Stimulated activated CD8-positive, alpha-beta memory T cell treated with anti-CD3 and anti-CD28 coated beads, Interleukin-2, amount 100 ng/mL, for 48 hours (primary cell): ENCODE measurements around the gene SORCS1.

ENCODE experiments used
- DNase-seq, 2 donors: peaks; one replicate each; pipeline ENCODE4 v3.0.0-alpha.2; 2020; ENCODE audit warnings: low read depth in 2 of 2

SORCS1 gene

DNA sequence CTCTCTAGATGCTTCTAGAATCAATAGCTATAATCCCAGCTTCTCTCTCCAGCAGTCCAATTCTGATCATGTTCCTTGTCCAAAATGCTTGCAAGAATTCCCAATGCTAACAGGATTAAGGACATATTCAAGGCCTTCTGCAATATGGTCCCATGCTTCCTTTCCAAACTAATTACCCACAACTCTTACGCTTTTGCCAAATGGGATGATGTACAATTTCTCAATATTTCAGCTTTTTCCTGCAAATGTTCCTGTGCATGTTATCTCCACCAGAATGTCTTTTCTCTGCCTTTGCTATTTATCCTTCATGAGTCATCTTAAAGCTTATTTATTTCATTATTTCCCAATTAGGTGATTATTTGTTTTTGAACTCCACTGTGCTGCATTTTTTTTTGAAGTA lies 556.4 kb downstream of the SORCS1 start:
- no peak for DNase-seq

DNA sequence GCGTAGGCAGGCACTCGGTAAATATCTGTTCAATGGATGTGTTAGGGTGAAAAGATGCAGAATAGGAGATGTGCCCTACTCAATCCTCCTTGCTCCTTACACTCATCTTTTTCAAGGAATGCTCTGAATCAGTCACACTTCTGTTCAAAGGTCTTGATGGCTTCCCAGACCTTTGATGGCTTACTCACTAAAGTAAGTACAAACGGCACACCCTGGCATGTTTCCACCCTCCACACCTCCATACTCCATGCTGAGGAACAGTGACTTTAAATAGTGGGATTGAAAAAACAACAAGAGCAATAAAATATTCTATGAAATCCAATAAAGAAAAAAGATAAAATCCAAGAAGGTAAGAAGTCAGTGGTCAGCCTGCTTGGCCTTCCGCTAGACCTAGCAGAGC lies 569.2 kb downstream of the SORCS1 start:
- DNase-seq = no peak

DNA sequence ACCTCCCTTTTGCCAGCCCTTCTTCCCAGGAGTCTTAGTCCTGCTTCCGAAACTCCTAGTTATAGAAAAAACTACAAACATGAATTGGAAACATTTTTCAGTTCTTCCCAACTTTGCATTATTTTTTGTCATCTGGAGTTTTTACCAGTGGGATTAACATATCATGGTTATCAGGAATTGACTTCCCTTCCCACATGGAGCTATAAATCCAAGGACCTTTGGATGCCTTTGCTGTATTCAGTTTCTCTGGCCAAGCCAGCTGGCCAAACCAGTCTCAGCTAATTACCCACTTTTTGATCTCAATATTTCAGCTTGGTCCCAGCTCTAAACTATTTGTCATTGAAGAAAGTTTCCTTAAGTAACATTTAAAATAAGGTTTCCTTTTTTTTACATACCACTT lies 570.6 kb downstream of the SORCS1 start:
- DNase-seq = no peak

DNA sequence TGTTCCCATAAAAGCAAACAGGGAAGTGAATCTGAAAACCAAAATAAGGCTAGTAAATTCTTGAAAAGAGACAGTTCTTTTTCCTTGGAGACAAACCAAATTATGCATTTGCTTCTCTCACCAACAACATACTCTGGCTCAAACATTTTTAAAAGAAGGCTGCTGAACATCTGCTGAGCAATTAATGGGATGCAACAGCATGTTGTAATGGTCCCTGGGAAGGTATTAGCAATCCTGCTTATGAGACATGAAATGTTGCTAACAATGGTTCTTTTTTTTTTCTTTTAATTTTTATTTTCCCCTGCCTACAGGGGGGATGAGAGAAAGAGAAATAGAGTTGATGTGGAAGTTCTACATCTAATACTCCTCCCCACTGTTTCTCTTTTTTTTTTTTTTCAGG lies 572.1 kb downstream of the SORCS1 start:
- no peak for DNase-seq

DNA sequence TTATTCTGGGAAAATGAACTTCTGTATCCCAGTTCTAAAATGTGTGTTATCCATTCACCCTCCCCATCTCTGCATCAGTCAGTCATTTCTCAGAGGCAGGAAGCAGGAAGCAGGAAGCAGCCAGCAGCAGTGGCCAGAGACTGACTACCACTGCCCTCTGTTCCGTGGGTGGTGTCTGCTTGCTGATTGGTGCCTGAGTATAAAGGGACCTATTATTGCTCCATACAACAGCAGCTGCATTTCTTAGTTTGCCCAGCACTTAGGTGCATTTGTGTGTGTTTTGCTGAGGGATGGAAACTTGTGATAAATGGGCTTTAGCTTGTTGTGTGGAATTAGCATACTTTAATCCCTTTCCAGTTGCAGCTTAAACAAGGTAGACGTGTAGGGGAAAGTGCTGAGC lies 582.2 kb downstream of the SORCS1 start:
- no peak for DNase-seq

DNA sequence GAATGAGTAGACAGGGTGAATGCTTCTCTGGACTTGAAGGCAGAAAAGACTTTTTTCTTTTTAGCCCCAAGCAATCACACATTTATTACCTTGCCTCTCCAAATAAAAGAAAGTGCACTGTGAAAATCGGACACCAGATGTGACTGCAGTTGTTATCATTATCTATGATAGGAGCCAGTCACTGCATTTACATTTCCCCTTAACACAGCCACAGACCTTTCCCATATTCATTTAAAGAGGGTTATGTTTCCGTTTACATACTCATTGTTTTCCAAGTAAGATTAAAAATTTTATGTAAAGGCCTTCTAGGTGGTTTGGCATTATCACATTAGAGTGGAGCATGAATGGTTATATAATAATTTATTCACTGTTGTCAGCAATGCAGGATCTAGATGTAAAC lies 586.8 kb downstream of the SORCS1 start:
- DNase-seq = no peak

DNA sequence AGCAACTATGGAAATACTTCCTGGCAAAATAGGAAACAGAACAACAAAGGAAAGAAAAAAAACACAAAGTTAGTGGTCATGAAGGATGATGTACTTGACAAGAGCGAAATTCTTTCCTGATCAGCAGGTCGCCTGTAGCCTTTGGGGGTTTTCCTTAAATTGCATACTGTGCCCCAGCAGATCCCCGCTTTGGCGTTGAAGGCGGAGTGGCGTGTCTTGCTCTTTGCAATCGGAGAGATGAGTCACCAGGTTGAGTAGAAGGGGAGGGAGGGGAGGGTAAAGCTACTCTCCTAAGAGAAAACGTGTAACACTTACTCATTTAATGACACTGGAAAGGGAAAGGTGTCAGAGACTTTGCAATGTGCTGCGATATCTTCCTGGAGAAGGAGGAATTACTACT lies 587.2 kb downstream of the SORCS1 start:
- DNase-seq = no peak

DNA sequence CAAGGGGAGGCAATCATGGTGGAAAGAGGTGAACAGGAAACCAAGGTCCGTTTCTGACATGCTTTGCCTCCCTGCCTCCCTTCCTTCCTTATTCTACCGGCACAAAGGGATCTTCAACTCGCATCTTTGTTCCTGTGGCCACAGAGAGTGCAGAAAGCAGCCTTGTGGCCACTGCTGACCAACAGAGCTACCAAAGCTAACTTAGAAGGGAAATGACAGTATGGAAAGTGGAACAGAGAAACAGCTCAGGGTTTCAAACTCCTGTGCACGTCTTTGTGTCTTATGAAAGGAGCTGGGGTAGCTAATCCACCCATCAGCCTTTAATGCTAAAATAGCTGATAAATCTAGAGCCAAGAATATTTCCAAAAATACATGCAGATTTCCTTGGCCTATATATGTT lies 588.0 kb downstream of the SORCS1 start:
- DNase-seq = no peak

DNA sequence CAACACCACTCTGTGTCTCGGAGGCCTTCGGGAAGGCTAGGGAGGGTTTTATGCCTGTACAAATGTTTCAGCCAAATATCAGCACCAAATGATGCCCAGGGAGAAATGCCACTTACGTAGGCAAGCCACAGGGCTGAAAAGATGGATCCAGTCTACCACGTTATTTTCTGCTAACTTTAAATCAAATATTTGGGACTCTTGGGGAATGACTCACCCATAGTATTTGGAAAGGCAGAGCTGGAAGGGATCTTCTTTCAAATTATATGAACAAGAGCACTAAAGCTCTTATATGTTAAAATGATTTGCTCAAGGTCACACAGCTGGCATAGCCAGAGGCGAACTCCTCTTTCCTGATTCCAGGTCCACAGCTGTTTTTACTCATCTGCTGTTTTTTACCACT lies 591.4 kb downstream of the SORCS1 start:
- no peak for DNase-seq

DNA sequence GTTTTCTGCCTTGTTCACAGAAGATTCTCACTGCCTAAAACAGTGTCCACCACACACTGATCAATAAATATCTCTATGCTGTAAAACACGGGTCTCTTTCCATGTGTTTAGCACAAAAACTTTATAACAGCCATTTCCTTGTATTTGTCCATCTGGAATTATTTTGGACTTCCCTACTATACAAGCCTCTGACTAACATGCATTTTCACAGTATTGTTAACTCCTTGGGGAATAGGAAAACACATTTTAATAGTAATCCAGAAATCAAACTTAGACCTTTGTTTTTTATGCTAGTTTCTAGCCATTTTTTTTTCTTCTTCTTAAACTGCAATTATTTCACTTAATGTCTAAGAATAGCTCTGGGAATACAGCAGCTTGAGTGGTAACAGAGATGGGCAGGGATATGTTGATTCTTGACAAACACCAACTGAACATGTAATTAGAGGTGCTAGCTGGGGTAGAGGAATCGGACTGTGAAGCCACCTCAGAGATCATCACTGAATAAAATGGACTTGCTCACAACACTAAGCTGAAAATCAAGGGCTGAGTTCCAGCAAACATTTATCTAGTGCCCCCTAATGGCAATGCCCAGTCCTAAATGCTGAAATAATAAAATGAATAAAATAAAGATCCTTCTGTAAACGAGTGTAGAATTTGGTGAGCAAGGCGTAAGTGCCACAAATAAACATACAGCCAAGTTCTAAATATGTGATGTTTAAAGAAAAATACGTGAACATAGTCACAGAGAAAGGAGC lies 593.1 kb downstream of the SORCS1 start:
- DNase-seq = no peak

DNA sequence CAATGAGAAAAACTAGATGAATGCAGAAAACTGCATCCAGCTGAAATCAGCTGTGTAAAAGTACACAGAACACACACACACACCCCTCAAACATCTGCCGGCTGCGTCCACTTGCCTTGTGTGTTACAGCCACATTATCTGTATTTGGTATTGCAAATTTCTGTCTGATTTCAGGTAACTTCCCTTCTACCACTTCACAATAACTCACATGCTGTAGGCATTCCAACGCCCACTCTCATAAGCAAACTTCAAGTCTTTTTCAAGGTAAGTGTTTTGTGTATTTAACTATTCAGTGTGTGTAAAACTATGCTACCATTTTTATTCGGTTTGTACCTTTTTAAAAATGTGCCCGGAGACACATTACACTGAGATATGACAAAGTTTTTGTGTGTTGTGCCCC lies 594.2 kb downstream of the SORCS1 start:
- no peak for DNase-seq

DNA sequence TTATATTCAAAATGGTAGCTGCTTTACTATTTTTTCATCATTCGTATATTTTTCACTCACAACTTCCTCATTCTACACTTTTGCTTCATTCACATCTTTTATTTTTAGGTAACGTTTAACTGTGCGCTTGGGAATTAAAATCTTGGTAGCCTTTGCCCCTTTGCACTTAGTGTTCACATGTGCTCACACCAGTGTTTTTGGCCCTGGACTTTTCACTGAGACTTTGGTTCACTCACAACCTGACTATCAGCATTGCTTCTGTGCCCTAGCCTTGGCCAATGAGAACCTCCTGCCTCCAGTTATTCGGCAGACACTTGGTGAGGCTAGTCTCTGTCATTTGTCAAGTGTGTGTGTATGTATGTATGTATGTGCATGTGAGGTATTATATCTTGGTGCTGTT lies 596.9 kb downstream of the SORCS1 start:
- DNase-seq = no peak

DNA sequence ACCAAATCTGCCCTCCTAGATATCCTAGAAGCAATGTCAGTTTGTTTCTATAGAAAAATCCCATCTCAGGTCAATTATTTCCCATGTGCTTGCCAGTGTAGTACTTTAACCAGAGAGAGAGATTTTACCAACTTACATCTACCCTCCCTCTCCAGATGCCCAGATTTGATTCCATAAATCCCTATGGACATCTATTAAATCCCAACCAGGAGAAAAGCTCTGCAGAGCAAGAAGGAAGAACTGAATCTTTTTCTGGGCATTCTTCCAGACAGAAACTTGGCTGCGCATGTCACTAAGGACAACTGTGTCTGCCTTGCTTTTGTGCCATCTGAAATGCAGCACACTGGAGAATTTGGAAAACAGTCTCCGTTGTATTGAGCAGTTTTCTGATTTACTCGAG lies 597.6 kb downstream of the SORCS1 start:
- DNase-seq = no peak

DNA sequence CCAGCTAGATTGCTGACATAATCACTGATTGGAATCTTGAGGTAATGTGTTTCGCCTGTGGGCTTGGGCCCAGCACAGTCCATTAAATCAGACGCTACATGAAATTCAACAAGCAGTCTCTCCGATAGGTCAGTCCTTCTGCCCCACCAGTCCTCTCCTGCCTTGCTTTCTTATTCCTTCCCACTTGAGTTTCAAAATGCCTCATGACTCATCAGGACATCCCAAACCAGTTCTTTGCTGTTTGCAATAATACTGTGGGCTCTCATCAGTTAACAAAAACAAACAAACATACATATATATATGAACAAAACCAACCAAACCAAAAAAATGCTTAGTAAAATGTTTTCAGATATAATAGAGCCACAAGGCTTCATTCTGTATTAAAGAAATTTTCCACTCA lies 599.0 kb downstream of the SORCS1 start:
- DNase-seq = no peak

DNA sequence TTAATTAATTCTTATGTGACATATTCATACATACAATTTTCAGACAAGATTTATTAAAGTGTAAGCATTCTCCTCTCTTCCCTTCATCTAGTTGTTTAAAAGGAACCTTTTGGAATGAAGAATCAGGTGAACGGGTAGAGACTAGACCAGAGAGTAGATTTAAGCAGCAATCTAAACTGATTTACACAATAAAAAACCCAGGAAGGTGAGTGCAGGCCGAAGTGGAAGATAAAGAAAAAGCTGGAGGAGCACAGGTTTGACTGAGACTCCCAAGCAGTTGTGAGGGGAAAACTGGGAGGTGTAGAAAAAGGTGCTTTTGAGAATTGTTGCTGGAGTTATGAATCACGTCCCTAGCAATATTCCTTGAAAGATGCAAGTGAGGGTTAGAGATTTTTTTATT lies 601.1 kb downstream of the SORCS1 start:
- DNase-seq = no peak

DNA sequence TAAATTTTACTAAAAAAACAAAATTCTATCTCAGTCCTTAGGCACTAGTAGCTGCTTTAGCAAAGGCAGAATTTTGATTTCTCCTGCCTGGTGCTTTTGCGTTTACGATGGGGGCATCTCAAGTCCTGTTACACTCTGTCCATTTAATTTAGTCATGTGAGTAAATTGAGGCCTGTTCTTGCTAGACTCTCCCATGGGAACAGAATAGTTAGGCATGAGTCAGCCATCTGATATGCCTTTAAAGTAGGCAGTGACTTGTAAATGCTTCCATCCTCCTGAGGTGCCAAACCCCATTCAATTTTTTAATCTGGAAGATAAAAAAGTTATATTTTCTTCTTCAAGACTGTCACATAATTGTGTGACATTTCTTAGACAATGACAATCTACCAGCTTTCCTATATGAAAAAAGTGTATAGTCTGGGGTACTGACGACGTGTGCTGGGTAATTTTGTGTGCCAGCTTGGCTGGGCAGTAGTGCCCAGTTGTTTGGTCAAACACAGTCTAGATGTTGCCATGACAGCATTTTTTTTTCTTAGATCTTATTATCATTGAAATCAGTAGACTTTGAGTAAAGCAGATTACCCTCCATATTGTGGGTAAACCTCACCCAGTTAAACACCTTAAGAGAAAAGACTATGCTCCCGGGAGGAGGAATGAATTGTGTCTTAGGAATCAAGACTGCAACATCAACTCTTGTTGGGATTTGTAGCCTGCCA lies 603.4 kb downstream of the SORCS1 start:
- DNase-seq = no peak

DNA sequence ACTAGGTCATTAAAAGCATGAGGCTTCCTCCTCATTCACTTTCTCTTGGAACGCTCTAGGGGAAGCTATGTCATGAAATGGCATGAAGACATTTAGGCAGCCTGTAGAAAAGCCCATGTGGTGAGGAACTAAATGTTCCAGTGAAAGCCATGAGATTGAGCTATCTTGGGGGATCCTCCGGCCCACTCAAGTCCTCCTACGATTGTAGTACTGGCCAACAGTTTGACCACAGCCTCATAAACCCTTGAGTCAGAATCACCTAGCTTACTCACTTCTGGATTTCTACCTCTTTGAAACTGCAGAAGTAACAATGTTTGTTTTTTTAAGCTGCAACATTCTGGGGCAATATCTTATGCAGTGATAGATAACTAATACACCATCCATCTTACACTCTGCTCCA lies 605.1 kb downstream of the SORCS1 start:
- DNase-seq = no peak

DNA sequence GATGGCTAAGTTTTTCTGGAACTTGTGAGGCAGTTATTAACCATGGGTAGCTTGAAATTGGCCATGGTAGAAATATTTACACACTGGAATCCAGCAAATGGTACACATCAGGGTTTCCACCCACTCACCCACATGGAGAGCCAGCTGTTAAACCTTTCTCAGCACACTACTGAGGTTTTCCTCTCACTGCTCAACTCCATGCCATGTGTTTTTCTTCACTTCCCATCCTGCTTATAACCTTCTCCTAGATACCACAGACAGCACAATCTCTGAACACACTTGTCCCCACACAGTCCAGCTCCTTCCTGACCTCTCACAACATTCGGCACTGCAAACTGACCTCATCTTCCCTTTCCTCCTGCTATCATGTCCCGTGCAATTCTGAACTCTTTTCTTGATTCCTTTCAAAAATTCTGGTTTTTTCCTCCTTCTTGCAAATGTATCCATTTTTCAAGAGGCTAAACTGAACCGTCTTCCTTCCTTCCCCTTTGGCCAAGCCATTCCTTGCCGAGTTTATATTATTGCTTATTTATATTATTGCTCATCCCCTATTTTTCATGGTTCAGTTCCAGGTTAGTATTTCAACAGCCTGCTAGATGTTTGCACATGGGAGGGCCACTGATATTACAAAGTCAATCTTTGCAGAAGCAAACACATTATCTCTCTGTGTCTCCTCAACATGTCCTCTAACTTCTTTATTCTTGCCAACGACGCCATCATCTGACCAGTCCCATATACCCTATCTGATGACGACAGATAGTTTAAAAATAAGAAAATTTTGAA lies 606.4 kb downstream of the SORCS1 start:
- no peak for DNase-seq

DNA sequence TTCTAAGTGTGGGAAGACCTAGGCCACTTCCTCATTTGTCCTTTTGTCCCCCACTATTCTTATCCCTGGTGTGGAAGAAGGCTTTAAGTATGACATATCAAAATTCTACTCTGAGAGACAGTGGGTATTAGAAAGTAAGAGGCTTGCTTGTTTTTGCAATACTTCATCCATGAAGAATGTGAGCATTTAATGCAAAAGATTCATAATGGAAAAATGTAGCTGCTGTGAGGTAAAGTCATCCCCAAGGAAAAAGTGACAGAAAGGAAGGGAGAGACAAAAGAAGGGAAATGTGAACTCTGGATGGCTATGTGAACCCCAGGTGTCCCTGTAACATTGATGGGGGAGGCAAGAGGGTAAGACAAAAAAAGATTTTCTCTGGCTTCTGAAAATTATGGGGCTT lies 607.5 kb downstream of the SORCS1 start:
- DNase-seq = no peak

DNA sequence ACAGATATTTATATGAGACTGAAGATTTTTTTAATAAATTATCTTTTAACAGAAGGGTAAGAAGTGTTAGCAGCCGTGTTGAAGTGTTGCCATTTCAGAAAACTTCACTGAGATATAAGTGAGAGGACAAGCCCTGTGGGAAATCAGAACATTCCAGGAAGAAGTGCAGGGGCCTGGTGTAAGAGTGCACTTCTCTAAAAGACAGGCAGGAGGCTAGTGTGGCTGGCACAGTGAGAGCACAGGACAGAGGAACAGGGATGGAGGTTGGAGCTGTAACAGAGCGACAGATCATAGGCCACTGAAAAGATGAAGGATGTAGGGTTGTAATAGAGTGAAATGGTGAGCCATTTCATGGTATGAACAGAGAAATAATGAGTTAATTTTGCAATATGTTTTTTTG lies 608.9 kb downstream of the SORCS1 start:
- DNase-seq = no peak

DNA sequence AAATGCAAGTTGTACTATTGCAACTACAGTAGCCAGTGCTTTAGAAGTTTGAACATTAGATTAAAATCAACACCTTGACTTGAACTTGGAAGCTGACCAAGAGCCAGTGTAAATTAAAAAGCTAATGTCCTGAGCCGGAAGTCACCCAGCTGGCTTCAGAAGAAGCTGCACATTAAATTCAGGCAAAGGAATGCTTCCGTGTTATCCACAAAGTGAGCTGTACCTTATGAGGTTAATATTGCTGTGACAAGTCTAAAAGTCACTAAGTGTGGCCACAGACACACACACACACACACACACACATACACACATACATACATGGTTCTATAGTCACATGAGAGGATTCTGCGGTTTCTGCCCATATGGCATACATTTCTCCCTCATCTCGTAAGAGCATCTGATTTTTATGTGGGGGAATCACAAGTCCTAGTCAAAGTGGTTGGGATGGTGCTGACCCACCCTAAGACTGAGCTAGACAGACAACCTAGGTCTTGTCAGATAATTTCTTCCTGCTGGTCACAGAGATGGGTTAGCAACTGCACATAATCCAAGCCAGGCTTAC lies 612.9 kb downstream of the SORCS1 start:
- no peak for DNase-seq

DNA sequence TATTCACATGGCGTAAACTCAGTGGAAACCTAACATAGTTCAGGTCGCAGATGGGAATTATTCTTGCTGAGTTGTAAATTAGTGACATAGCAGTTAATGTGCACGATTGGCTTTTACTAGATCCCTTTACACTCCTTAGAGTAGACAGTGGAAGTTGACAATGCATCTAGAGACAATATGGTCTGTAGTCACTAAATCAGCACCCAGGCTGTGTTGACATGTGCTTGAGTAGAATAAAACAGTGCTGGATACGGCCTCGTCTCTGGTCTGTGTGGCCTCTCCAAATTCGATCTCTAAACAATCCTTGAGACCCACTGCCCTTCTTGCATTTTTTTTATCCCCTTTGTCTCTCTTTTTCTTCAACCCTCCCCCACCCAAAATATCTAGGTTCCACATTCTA lies 615.7 kb downstream of the SORCS1 start:
- no peak for DNase-seq
